ENCODE results near the gene KIF6.
"Not testable (repeated sequence)": the region's sequence is repeated elsewhere in the genome, so short reads cannot be mapped to it uniquely, and the experiment has no call there.

KIF6 gene

DNA sequence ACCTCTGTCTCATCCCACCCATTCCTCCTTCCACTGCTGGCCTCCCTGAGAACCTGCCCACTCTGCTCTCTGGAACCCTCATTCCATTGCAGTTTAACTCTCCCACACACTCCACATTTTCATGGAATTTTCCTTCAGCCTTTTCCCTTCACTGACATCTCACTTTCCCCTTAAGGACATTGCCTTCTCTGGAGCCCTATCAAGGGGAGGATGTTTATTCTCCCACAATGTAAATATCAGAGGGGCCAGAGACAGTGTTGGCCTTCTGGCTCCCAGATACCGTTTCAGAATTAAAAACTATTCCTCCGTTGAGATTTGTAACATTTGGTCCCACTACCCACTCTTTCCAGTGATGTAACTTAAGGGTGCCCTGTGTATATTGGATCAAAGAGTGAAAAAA is 203.2 kb downstream of the KIF6 start:
- H3K36me3 ChIP-seq (ENCODE audit: control insufficient read depth, insufficient read depth, low read length) = no peaks in the 10 kb centered on the region
- no CpG with 5 or more reads among the region's 2 CpGs for WGBS, 2 experiments (ENCODE audit: insufficient coverage in 2 of 2)
- no peak overlapping the region for H3K27ac ChIP-seq (ENCODE audit: low read depth, low read length, severe bottlenecking)
- H3K4me3 ChIP-seq (ENCODE audit: extremely low read depth, insufficient read depth, low read length, poor library complexity, severe bottlenecking) = no peak overlapping the region
- H3K9me3 ChIP-seq (ENCODE audit: control insufficient read depth, low read length) = no peaks in the 10 kb centered on the region
- H3K4me1 ChIP-seq (ENCODE audit: control insufficient read depth, insufficient read depth, low read length, poor library complexity, severe bottlenecking) = peaks cover 11% of the 10 kb centered on the region

DNA sequence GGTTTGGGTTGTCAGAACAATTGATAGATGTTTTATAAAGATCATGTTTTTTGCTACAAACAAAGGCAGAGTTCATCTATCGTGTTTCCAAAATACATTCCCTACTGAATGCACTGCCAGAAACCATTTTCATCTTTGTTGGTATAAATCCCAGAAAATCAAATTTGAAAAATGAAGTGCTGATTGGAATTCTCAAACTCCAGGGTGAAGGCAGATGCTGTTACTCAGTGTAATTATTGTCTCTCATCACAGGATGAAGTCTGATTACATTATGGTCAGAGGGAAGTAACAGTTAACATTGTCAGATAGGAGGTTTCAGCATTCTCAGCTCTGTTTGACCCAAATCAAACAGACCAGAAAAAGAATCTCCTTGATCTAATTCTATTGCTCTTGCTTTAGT is 204.3 kb downstream of the KIF6 start:
- no peak overlapping the region for H3K27ac ChIP-seq (ENCODE audit: low read depth, low read length, severe bottlenecking)
- no peaks in the 10 kb centered on the region for H3K9me3 ChIP-seq (ENCODE audit: control insufficient read depth, low read length)
- H3K4me3 ChIP-seq (ENCODE audit: extremely low read depth, insufficient read depth, low read length, poor library complexity, severe bottlenecking) = no peak overlapping the region
- no peaks in the 10 kb centered on the region for H3K36me3 ChIP-seq (ENCODE audit: control insufficient read depth, insufficient read depth, low read length)
- H3K4me1 ChIP-seq (ENCODE audit: control insufficient read depth, insufficient read depth, low read length, poor library complexity, severe bottlenecking) = peaks cover 11% of the 10 kb centered on the region
- no CpG with 5 or more reads among the region's 1 CpG for WGBS, 2 experiments (ENCODE audit: insufficient coverage in 2 of 2)

DNA sequence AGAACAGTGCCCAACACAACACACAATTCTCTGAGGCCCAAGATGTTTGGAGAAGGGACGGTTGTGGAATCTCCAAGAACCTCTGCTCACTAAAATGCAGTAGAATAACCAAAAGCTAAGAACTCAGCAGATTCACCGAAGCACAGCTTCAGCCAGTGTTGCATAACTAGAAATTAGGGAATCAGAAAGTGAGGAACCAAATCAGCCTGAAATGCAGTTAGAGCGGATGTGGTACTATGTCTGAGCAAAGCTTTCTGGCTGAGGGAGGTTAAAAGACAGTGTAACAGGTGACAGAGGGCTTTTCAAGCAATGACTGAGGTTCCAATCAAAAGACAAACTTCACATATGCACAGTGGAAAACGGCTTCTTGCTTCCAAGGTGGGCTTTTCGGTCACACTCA is 204.8 kb downstream of the KIF6 start:
- no peak overlapping the region for H3K4me3 ChIP-seq (ENCODE audit: extremely low read depth, insufficient read depth, low read length, poor library complexity, severe bottlenecking)
- peaks cover 11% of the 10 kb centered on the region for H3K4me1 ChIP-seq (ENCODE audit: control insufficient read depth, insufficient read depth, low read length, poor library complexity, severe bottlenecking)
- H3K27ac ChIP-seq (ENCODE audit: low read depth, low read length, severe bottlenecking) = no peak overlapping the region
- H3K9me3 ChIP-seq (ENCODE audit: control insufficient read depth, low read length) = no peaks in the 10 kb centered on the region
- no peaks in the 10 kb centered on the region for H3K36me3 ChIP-seq (ENCODE audit: control insufficient read depth, insufficient read depth, low read length)
- 100% methylated on average over 2 to 3 of the region's 5 CpGs for WGBS, 2 experiments (ENCODE audit: insufficient coverage in 2 of 2)

DNA sequence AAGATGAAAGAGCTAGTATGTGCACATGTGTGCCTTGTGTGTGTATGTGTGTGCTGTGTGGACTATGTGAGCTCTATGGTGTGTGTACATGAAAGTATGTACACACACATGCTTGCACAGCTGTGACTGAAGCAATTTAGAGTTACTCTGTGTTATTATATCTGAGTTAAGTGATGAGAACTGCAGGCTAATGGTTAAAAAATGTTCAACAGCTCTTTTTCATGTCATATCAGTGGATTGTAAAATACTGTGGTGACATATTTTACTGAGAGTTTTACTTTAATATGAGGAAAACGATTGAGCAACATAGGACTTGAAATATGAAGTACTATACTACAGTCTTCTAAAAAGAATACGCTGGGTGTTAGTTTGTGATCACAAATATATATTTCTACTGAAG is 207.0 kb downstream of the KIF6 start:
- Histone ChIP-seq H3K4me3 (ENCODE audit: extremely low read depth, insufficient read depth, low read length, poor library complexity, severe bottlenecking) (no peak overlapping the region), H3K27ac (ENCODE audit: low read depth, low read length, severe bottlenecking) (no peak overlapping the region)
- no CpG with 5 or more reads among the region's 2 CpGs for WGBS, 2 experiments (ENCODE audit: insufficient coverage in 2 of 2)

DNA sequence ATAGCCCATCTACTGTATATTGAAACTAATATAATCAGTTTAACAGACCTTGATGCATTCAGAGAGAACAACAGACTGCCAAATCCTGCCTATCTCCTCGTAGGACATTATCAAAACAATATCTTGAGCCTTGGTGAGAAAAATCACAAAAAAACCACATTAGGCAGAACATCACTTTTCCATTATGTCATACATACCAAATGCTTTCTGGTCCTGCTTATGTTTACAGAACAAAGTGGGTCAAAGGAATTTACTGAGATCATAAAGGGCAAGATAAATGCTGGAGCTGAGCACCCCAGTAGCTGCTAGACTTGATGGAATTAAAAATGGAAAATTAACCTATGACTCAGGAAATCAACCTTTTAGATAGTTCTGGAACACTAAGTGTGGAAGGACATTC is 207.5 kb downstream of the KIF6 start:
- H3K9me3 ChIP-seq (ENCODE audit: control insufficient read depth, low read length) = no peaks in the 10 kb centered on the region
- H3K36me3 ChIP-seq (ENCODE audit: control insufficient read depth, insufficient read depth, low read length) = no peaks in the 10 kb centered on the region
- peaks cover 11% of the 10 kb centered on the region for H3K4me1 ChIP-seq (ENCODE audit: control insufficient read depth, insufficient read depth, low read length, poor library complexity, severe bottlenecking)
- H3K4me3 ChIP-seq (ENCODE audit: extremely low read depth, insufficient read depth, low read length, poor library complexity, severe bottlenecking) = no peak overlapping the region
- WGBS, 2 experiments (ENCODE audit: insufficient coverage in 2 of 2) = 90% methylated on average over 1 of the region's 1 CpG; no CpG with 5 or more reads in 1 of the 2 experiments
- no peak overlapping the region for H3K27ac ChIP-seq (ENCODE audit: low read depth, low read length, severe bottlenecking)

More for the DNA sequence above, 207.0 kb downstream of the KIF6 start:
- H3K36me3 ChIP-seq (ENCODE audit: control insufficient read depth, insufficient read depth, low read length) = no peaks in the 10 kb centered on the region
- H3K4me1 ChIP-seq (ENCODE audit: control insufficient read depth, insufficient read depth, low read length, poor library complexity, severe bottlenecking) = peaks cover 11% of the 10 kb centered on the region
- H3K9me3 ChIP-seq (ENCODE audit: control insufficient read depth, low read length) = no peaks in the 10 kb centered on the region

DNA sequence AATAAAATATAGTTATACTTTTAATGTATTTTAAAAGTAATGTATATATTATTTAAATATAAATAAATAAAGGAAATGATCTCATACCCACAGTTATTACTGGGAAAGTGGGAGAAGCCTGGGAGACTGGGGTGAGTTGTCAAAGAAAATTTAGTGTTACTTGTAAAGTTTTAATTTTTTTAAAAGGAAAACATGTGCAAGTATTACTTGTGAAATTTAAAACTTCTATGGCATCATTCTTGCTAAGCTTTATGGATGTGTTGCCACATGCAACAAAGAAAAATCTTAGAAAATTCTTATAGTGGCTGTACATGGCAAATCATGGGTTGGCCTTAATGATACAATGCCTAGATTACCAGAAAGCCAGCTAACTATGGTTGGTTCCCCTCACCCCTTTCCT is 208.7 kb downstream of the KIF6 start:
- H3K4me1 ChIP-seq (ENCODE audit: control insufficient read depth, insufficient read depth, low read length, poor library complexity, severe bottlenecking) = peaks cover 11% of the 10 kb centered on the region
- no peaks in the 10 kb centered on the region for H3K36me3 ChIP-seq (ENCODE audit: control insufficient read depth, insufficient read depth, low read length)
- no peaks in the 10 kb centered on the region for H3K9me3 ChIP-seq (ENCODE audit: control insufficient read depth, low read length)
- H3K27ac ChIP-seq (ENCODE audit: low read depth, low read length, severe bottlenecking) = no peak overlapping the region
- H3K4me3 ChIP-seq (ENCODE audit: extremely low read depth, insufficient read depth, low read length, poor library complexity, severe bottlenecking) = no peak overlapping the region

DNA sequence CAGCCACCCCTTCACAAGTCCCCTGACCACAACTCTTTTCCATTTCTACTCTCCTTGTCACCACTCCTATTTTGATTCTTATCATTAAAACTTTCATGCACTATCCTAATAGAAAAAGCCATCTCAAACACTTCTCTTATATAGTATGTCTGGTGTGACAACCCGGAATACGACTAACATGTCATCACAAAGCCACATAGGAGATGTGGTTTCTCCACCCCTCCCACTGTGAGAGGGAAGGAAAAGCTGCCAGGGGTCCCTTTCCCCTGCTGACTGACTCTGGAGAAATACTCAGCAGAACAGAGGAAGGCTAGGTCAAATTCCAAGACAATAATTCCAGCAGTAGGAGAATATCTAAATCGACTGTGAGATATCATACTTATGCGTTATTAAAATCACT is 209.7 kb downstream of the KIF6 start:
- no peak overlapping the region for H3K4me3 ChIP-seq (ENCODE audit: extremely low read depth, insufficient read depth, low read length, poor library complexity, severe bottlenecking)
- H3K9me3 ChIP-seq (ENCODE audit: control insufficient read depth, low read length) = no peaks in the 10 kb centered on the region
- H3K4me1 ChIP-seq (ENCODE audit: control insufficient read depth, insufficient read depth, low read length, poor library complexity, severe bottlenecking) = peaks cover 11% of the 10 kb centered on the region
- WGBS, 2 experiments (ENCODE audit: insufficient coverage in 2 of 2) = 83% methylated on average over 1 of the region's 4 CpGs; no CpG with 5 or more reads in 1 of the 2 experiments
- no peak overlapping the region for H3K27ac ChIP-seq (ENCODE audit: low read depth, low read length, severe bottlenecking)
- H3K36me3 ChIP-seq (ENCODE audit: control insufficient read depth, insufficient read depth, low read length) = no peaks in the 10 kb centered on the region

DNA sequence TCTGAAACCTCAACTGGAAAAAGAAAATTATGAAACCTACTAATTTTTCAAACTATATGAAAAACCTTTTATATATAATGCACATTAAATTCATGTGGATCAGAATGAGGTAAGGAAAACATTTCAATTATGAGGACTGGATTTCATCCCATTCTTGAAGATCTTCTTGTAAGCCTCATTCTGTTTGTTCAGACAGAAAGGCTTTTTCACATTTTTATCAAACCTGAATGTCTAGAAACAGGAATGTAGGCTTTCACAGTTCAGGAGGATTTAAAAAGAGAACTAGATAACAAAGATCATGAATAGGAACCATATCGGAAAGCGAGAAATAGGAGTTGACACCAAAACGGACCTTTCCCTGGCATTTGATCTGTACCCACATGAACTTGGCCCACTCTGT is 210.2 kb downstream of the KIF6 start:
- no peaks in the 10 kb centered on the region for H3K9me3 ChIP-seq (ENCODE audit: control insufficient read depth, low read length)
- H3K4me3 ChIP-seq (ENCODE audit: extremely low read depth, insufficient read depth, low read length, poor library complexity, severe bottlenecking) = no peak overlapping the region
- 82 to 88% methylated on average over 3 of the region's 3 CpGs for WGBS, 2 experiments (ENCODE audit: insufficient coverage in 2 of 2)
- no peaks in the 10 kb centered on the region for H3K36me3 ChIP-seq (ENCODE audit: control insufficient read depth, insufficient read depth, low read length)
- peaks cover 11% of the 10 kb centered on the region for H3K4me1 ChIP-seq (ENCODE audit: control insufficient read depth, insufficient read depth, low read length, poor library complexity, severe bottlenecking)
- H3K27ac ChIP-seq (ENCODE audit: low read depth, low read length, severe bottlenecking) = no peak overlapping the region

DNA sequence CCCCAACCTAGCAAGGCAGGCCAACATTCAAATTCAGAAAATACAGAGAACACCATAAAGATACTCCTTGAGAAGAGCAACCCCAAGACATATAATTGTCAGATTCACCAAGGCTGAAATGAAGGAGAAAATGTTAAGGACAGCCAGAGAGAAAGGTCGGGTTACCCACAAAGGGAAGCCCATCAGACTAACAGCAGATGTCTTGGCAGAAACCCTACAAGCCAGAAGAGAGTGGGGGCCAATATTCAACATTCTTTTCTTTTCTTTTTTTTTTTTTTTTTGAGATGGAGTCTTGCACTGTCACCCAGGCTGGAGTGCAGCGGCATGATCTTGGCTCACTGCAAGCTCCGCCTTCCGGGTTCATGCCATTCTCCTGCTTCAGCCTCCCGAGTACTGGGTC is 215.4 kb downstream of the KIF6 start:
- not testable (repeated sequence) for H3K4me3 ChIP-seq (ENCODE audit: extremely low read depth, insufficient read depth, low read length, poor library complexity, severe bottlenecking)

DNA sequence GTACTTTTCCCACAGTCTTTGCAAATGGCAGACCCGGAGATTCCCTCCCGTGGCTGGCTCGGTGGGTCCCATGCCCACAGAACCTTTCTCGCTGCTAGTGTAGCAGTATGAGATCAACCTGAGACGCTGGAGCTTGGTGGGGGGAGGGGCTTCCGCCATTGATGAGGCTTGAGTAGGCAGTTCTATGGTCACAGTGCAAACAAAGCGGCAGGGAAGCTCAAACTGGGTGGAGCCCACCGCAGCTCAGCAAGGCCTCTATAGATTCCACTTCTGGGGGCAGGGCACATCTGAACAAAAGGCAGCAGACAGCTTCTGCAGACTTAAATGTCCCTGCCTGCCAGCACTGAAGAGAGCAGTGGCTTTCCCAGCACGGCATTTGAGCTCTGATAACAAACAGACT is 216.7 kb downstream of the KIF6 start:
- Histone ChIP-seq H3K4me1 (ENCODE audit: control insufficient read depth, insufficient read depth, low read length, poor library complexity, severe bottlenecking) (no peaks in the 10 kb centered on the region), H3K36me3 (ENCODE audit: control insufficient read depth, insufficient read depth, low read length) (no peaks in the 10 kb centered on the region), H3K4me3 (ENCODE audit: extremely low read depth, insufficient read depth, low read length, poor library complexity, severe bottlenecking) (no peak overlapping the region), H3K9me3 (ENCODE audit: control insufficient read depth, low read length) (no peaks in the 10 kb centered on the region), H3K27ac (ENCODE audit: low read depth, low read length, severe bottlenecking) (no peak overlapping the region)
- WGBS, 2 experiments (ENCODE audit: insufficient coverage in 2 of 2) = 75 to 79% methylated on average over 7 to 9 of the region's 9 CpGs

More for the DNA sequence above, 215.4 kb downstream of the KIF6 start:
- H3K27ac ChIP-seq (ENCODE audit: low read depth, low read length, severe bottlenecking); H3K9me3 ChIP-seq (ENCODE audit: control insufficient read depth, low read length); H3K36me3 ChIP-seq (ENCODE audit: control insufficient read depth, insufficient read depth, low read length); H3K4me1 ChIP-seq (ENCODE audit: control insufficient read depth, insufficient read depth, low read length, poor library complexity, severe bottlenecking): not testable (repeated sequence)
- whole genome bisulfite sequencing, 2 experiments (ENCODE audit: insufficient coverage in 2 of 2) = 100% methylated on average over 4 of the region's 5 CpGs; no CpG with 5 or more reads in 1 of the 2 experiments

DNA sequence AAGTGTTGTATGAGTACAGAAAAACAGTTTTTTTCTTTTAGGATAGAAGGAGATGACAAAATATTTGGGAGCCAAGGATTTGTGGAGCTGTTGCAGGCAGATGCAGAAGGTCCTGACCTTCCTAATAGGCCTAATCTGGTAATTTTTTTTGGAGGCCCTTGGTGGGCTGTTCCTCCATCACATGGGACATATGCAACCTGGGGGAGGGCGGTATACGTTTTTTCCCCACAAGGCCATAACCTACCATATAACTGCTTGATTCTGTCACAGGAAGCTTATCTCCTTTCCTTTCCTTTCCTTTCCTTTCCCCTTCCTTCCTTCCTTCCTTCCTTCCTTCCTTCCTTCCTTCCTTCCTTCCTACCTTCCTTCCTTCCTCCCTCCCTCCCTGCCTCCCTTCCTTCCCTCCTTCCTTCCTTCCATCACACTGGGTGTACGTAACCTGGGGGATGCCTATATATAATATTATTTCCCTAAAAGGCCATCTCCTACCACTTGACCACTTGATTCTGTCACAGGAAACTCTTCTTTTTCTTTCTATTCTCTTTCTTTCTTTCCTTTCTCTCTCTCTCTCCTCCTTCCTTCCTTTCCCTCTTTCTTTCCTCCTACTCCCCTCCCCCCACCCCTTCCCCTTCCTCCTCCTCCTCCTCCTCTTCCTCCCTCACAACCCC is 217.7 kb downstream of the KIF6 start:
- H3K27ac ChIP-seq (ENCODE audit: low read depth, low read length, severe bottlenecking) = no peak overlapping the region
- no peaks in the 10 kb centered on the region for H3K36me3 ChIP-seq (ENCODE audit: control insufficient read depth, insufficient read depth, low read length)
- H3K4me1 ChIP-seq (ENCODE audit: control insufficient read depth, insufficient read depth, low read length, poor library complexity, severe bottlenecking) = no peaks in the 10 kb centered on the region
- H3K9me3 ChIP-seq (ENCODE audit: control insufficient read depth, low read length) = peaks cover 4% of the 10 kb centered on the region
- no peak overlapping the region for H3K4me3 ChIP-seq (ENCODE audit: extremely low read depth, insufficient read depth, low read length, poor library complexity, severe bottlenecking)
- 94% methylated on average over 3 of the region's 3 CpGs for WGBS, 2 experiments (ENCODE audit: insufficient coverage in 2 of 2)

All from mesodermal cell (in vitro differentiated cells).